ENCODE measurements around the gene CEP112. TPM values are rescaled to one million over a fixed set of nuclear protein-coding genes. Genes with fewer than 3 reads are reported as not detected.

Gene CEP112
- total and polyA plus RNA-seq, 2 experiments from 2014 or later: 4.0 to 4.3 TPM

- TF ChIP-seq ZNF462 (CRISPR knock-in tag; IDR thresholded peaks at IDR 0.05) (no peak), POLR2AphosphoS5 (IDR thresholded peaks at IDR 0.05; ENCODE audit: low read depth) (no peak), STAT1 (IDR thresholded peaks at IDR 0.05; ENCODE audit: unreplicated experiment) (no peak), NANOG (IDR thresholded peaks at IDR 0.05; ENCODE audit: borderline replicate concordance) (no peak), ETS1 (IDR thresholded peaks at IDR 0.05) (no peak), CREB1 (CRISPR knock-in tag; IDR thresholded peaks at IDR 0.05; ENCODE audit: low read depth) (no peak), EZH2 (IDR thresholded peaks at IDR 0.05; ENCODE audit: low read depth, unreplicated experiment) (no peak), REST (IDR thresholded peaks at IDR 0.05; ENCODE audit: unreplicated experiment) (no peak), ZNF331 (CRISPR knock-in tag; IDR thresholded peaks at IDR 0.05; ENCODE audit: low read depth) (no peak), CTCF (conservative IDR thresholded peaks at IDR 0.05; ENCODE audit: low read depth in 2 of 2) (no peak)
Measured at GRCh38 chr17:65742403-65743307, 449.3 kb downstream of the CEP112 start (continued).
